Activated CD4-positive, alpha-beta T cell treated with anti-CD3 and anti-CD28 coated beads, Interleukin-2, Interleukin-4, amounts not matched to agents 100 ng/mL and 50 ng/mL, durations not matched to agents 16 hours and 8 hours (primary cell): ENCODE measurements around the gene SPATA9.
"Not testable (repeated sequence)": the region's sequence is repeated elsewhere in the genome, so short reads cannot be mapped to it uniquely, and the experiment has no call there.

Experiments
- DNase-seq: peaks from one replicate; pipeline ENCODE4 v3.0.0-alpha.2; 2020; ENCODE audit warnings: low spot score

Gene SPATA9

GRCh38 chr5:95644351-95645042, 38.3 kb downstream of the SPATA9 start:
- DNase-seq = peak; percentile 73

- DNase-seq = no peak
Observed at GRCh38 chr5:95643152-95643551, 39.6 kb downstream of the SPATA9 start.

GRCh38 chr5:95641741-95642220, 41.0 kb downstream of the SPATA9 start:
- no peak for DNase-seq

DNA sequence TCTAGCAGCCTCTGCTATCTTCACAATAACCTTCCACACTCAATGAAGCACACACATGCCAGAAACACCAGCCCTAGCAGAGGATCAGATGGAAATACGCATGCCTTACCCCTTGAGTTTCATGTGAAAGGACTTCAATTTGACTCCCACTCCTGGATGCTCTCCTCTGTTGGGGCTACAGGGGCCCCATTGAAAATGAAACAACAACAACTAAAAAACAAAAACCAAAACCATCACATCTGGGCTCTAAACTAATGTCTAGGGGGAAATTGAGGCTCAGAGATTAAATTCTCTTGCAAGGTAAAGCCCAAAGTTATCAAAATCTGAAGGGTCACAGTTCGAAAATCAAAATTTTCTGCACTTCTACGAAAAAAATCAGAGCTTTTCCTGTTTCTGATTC, 44.2 kb downstream of the SPATA9 start:
- DNase-seq = no peak

DNA sequence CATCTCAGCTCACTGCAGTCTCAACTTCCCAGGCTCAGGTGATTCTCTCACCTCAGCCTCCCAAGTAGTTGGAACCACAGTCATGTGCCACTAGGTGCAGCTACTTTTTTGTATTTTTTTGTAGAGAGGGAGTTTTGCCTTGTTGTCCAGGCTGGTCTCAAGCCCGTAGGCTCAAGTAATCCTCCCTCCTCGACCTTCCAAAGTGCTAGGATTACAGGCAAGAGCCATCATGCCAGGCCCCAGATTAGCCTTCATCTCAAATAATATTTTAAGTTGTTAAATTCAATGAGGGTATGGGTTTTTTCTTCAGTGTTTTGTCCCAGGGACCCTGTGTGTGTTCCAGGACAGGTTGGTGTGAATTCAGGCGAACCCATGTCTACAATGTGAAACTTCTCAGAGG, 48.7 kb downstream of the SPATA9 start:
- no peak for DNase-seq

- DNase-seq = no peak
Observed at GRCh38 chr5:95633671-95634070, 49.1 kb downstream of the SPATA9 start.

DNA sequence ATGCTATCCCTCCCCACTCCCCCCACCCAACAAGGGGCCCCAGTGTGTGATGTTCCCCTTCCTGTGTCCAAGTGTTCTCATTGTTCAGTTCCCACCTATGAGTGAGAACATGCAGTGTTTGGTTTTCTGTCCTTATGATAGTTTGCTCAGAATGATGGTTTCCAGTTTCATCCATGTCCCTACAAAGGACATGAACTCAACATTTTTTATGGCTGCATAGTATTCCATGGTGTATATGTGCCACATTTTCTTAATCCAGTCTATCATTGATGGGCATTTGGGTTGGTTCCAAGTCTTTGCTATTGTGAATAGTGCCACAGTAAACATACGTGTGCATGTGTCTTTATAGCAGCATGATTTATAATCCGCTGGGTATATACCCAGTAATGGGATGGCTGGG, 49.8 kb downstream of the SPATA9 start:
- DNase-seq = not testable (repeated sequence)

DNA sequence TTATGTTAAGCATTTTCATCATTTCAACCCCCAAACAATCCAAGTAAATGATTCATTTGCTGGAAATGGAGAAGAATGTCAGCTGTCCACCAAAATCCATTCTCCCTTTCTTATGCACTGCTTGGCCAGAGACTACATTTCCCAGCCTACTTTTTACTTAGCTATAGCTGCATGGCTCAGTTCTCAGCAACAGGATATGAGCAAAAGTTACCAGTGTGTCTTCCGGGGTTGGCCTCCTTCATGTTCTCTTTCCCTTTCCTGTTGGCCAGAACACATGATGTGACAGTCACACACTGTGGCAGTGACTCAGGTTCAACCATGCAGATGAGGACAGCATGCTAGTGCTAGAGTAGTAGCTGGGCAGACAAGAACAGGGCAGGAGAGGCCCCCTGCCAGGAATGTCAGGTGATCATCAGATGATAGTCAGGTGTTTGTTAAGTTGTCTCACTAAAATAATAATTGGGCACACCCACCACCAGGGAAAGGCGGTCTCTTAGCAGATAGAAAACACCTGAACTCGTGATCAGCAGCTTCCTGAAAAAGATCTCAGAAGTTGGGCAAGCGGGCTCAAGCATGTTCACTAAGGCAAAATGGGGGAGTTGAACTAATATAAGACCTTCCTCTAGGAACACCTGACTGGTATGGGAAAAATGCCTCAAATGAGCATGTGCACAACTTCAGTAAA, 50.7 kb downstream of the SPATA9 start:
- DNase-seq = peak; percentile 81

DNA sequence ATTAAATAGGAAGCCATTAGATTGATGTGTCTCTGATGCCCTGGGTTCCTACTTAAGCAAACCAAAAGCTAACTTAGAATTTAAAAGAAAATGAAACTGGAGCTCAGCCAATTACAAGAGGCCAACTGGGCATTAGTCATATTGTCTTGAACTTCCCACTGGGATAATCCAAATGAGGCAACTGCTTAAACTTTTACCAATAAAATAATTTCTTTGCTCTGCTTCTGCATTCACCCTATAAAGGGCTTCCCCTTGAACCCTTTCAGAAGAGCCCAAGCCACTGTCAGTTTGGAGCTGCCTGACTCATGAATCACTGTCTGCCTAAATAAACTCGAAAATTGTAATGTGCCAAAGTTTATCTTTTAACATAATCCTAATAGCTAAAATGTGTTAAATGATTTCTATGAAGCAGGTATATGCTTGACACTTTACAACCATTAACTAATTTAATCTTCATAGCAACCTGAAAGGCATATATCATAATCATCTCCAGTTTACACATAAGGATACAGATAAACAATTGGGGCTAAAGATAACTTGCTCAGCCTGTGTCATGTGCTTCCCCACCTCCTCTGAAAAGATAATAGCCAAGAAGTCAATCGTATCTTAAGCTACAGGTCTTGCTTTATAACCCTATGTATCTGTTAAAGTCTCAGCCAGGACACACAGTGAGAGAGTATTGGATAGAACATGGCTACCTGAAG, 51.4 kb downstream of the SPATA9 start:
- DNase-seq = no peak

DNA sequence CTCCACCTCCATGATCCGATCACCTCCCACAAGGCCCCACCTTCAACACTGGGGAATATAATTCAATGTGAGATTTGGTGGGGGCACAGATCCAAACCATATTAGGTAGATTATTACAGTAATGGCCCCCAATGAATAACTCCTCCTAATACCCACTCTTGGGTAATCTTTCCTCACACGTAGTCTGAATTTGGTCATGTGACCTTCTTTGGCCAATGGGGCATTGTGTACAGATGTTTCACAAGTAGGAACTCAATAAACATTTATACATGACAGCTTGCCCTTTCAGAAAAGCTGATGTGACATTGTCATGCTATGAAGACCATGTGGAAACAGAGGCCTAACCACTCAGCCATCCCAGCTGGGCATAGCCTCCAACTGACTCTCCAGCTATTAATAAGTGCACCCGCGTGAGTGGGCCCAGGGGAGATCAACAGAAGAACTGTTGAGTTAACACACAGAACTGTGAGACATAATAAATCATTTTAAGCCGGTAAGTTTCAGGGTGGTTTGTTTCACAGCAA, 52.3 kb downstream of the SPATA9 start:
- DNase-seq = no peak

GRCh38 chr5:95628933-95629332, 53.9 kb downstream of the SPATA9 start:
- no peak for DNase-seq

GRCh38 chr5:95627971-95628810, 54.6 kb downstream of the SPATA9 start:
- no peak for DNase-seq

- no peak for DNase-seq
Observed at GRCh38 chr5:95626701-95627100, 56.1 kb downstream of the SPATA9 start.

GRCh38 chr5:95624368-95624767, 58.4 kb downstream of the SPATA9 start:
- no peak for DNase-seq

DNA sequence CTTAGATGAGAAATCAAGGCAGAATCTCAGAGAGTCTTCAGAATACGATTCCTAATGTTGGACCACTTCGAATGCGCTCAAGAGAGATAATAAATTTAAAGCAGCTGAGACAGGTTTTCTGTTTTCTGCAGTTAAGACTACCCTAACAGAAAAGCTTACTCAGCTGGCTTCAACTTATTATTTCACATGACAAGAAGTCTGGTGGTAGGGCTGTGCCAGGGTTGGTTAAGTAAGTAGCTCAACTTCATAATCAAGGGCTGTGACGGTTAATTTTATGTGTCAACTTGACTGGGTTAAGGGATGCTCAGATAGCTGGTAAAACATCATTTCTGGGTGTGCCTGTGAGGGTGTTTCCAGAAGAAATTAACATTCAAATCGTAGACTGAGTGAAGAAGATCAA, 59.1 kb downstream of the SPATA9 start:
- DNase-seq = no peak

GRCh38 chr5:95621839-95622629, 60.8 kb downstream of the SPATA9 start:
- DNase-seq = no peak

- peak; percentile 27 for DNase-seq
Observed at GRCh38 chr5:95620870-95621838, 61.6 kb downstream of the SPATA9 start.

DNA sequence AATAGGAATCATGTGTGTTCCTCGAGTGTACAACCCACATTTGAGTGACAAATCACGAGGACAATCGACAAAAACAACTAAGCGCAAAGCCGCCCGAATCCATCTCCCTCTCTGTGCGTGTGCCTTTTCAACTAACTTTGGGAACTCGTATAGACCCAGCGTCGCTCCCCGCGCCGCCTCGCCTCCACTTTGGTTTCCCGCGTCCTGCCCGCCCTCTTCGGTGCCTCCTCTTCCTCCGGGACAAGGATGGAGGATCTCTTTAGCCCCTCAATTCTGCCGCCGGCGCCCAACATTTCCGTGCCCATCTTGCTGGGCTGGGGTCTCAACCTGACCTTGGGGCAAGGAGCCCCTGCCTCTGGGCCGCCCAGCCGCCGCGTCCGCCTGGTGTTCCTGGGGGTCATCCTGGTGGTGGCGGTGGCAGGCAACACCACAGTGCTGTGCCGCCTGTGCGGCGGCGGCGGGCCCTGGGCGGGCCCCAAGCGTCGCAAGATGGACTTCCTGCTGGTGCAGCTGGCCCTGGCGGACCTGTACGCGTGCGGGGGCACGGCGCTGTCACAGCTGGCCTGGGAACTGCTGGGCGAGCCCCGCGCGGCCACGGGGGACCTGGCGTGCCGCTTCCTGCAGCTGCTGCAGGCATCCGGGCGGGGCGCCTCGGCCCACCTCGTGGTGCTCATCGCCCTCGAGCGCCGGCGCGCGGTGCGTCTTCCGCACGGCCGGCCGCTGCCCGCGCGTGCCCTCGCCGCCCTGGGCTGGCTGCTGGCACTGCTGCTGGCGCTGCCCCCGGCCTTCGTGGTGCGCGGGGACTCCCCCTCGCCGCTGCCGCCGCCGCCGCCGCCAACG, 62.5 kb downstream of the SPATA9 start, which contains the start of gene GPR150:
Gene GPR150 (plus strand): TSS at position 58 of the 840 bp plus-strand sequence. CDS start 189 bp downstream, at position 247.
- DNase-seq = peak; percentile 43
